ENCODE results near the gene TTC34. TPM values are rescaled to one million over a fixed set of nuclear protein-coding genes. Genes with fewer than 3 reads are reported as not detected.

Gene TTC34
- polyA plus RNA-seq, 1 of the 3 experiments (the other 2 are of a cell fraction): 0.16 TPM

GRCh38 chr1:2589431-2590232, 211.9 kb downstream of the TTC34 start:
- peaks cover 0 to 5% of the 10 kb centered on the region in 2 experiments for H3K36me3 ChIP-seq (replicated peaks in 1 of 2; ENCODE audit: control insufficient read depth in 1 of 2, insufficient read depth in 2 of 2, low read length in 1 of 2)
- no peak overlapping the region for H3K27ac ChIP-seq (ENCODE audit: low read depth in 2 of 2, low read length in 1 of 2)
- no peaks in the 10 kb centered on the region for H3K9me2 ChIP-seq
- peaks cover 0 to 31% of the 10 kb centered on the region in 2 experiments; a peak in 2 of 4 replicates for H3K4me1 ChIP-seq (ENCODE audit: control insufficient read depth in 1 of 2, insufficient read depth in 2 of 2, low read depth in 1 of 2, low read length in 1 of 2)
- TF ChIP-seq ELF1 (IDR thresholded peaks at IDR 0.05) (no peak), SIN3A (IDR thresholded peaks at IDR 0.05; ENCODE audit: borderline replicate concordance, low read depth, low read length) (no peak), USF1 (IDR thresholded peaks at IDR 0.05; ENCODE audit: borderline replicate concordance, low read depth) (no peak), RAD21 (IDR thresholded peaks at IDR 0.05; ENCODE audit: low read length) (no peak), FOXM1 (IDR thresholded peaks at IDR 0.05; ENCODE audit: low read depth) (no peak), RXRA (IDR thresholded peaks at IDR 0.05; ENCODE audit: borderline replicate concordance, low read depth) (no peak), TAF1 (IDR thresholded peaks at IDR 0.05; ENCODE audit: borderline replicate concordance, low read depth, low read length) (no peak), MEF2A (IDR thresholded peaks at IDR 0.05; ENCODE audit: borderline replicate concordance, low read depth) (no peak), NFIC (IDR thresholded peaks at IDR 0.05; ENCODE audit: borderline replicate concordance) (no peak), JUND (IDR thresholded peaks at IDR 0.05) (no peak)
- no peaks in the 10 kb centered on the region for H3K9me3 ChIP-seq
- no peak overlapping the region for H3K9ac ChIP-seq
- 100% methylated on average over 4 of the region's 25 CpGs for WGBS (ENCODE audit: low lambda C conversion rate)
- DNase-seq: no peak
- no peaks in the 10 kb centered on the region for H3K27me3 ChIP-seq (ENCODE audit: insufficient read depth)
- POLR2A ChIA-PET: no interaction called here
- H3K4me2 ChIP-seq: no peak overlapping the region
- H3K79me2 ChIP-seq (ENCODE audit: insufficient read depth): peaks cover 6% of the 10 kb centered on the region; the same call in 1 of the 2 replicates
- no peak overlapping the region for H3K4me3 ChIP-seq (ENCODE audit: low read depth in 2 of 2, low read length in 1 of 2)
- H2AFZ ChIP-seq (ENCODE audit: low read depth): no peak overlapping the region
- no peaks in the 10 kb centered on the region for H4K20me1 ChIP-seq (ENCODE audit: insufficient read depth)
- H3F3A ChIP-seq (replicated peaks; ENCODE audit: insufficient read depth): peaks cover 3% of the 10 kb centered on the region
- CTCF ChIA-PET: no interaction called here

- H3K4me2 ChIP-seq: no peak overlapping the region
- TF ChIP-seq FOSL2 (IDR thresholded peaks at IDR 0.05; ENCODE audit: borderline replicate concordance, low read depth) (no peak), CHD2 (IDR thresholded peaks at IDR 0.05; ENCODE audit: low read length, partially characterized antibody) (no peak), ZBTB33 (IDR thresholded peaks at IDR 0.05; ENCODE audit: borderline replicate concordance, low read depth) (no peak), FOXJ3 (CRISPR knock-in tag; IDR thresholded peaks at IDR 0.05) (no peak), GATA2 (CRISPR knock-in tag; IDR thresholded peaks at IDR 0.05) (no peak), MEF2A (IDR thresholded peaks at IDR 0.05; ENCODE audit: borderline replicate concordance, low read depth) (no peak), FOXM1 (IDR thresholded peaks at IDR 0.05; ENCODE audit: low read depth) (no peak), RCOR1 (IDR thresholded peaks at IDR 0.05; ENCODE audit: low read length) (no peak), TCF12 (IDR thresholded peaks at IDR 0.05) (no peak), YY1 (IDR thresholded peaks at IDR 0.05; ENCODE audit: low read depth) (no peak), ELF1 (IDR thresholded peaks at IDR 0.05) (no peak), EZH2phosphoT487 (IDR thresholded peaks at IDR 0.05; ENCODE audit: borderline replicate concordance, low read depth) (no peak), TEAD4 (IDR thresholded peaks at IDR 0.05; ENCODE audit: borderline replicate concordance, insufficient read depth) (no peak), RXRA (IDR thresholded peaks at IDR 0.05; ENCODE audit: borderline replicate concordance, low read depth) (no peak), CTCF (IDR thresholded peaks at IDR 0.05) (no peak), JUND (IDR thresholded peaks at IDR 0.05) (no peak)
- H3K9me2 ChIP-seq: no peaks in the 10 kb centered on the region
- POLR2A ChIA-PET: interaction anchor here (0.5 kb wide), 1 partner anchor 14 kb away, joined by 4 read pairs; no protein-coding TSS in a partner anchor
- H3F3A ChIP-seq (replicated peaks; ENCODE audit: insufficient read depth): peaks cover 6% of the 10 kb centered on the region
- peaks cover 0 to 5% of the 10 kb centered on the region in 2 experiments for H3K36me3 ChIP-seq (replicated peaks in 1 of 2; ENCODE audit: control insufficient read depth in 1 of 2, insufficient read depth in 2 of 2, low read length in 1 of 2)
- no peak overlapping the region for H3K27ac ChIP-seq (ENCODE audit: low read depth in 2 of 2, low read length in 1 of 2)
- DNase-seq: no peak
- H4K20me1 ChIP-seq (ENCODE audit: insufficient read depth): no peaks in the 10 kb centered on the region
- H3K9me3 ChIP-seq: no peaks in the 10 kb centered on the region
- H3K27me3 ChIP-seq (ENCODE audit: insufficient read depth): no peaks in the 10 kb centered on the region
- peaks cover 6% of the 10 kb centered on the region; the same call in 1 of the 2 replicates for H3K79me2 ChIP-seq (ENCODE audit: insufficient read depth)
- no peak overlapping the region for H3K4me3 ChIP-seq (ENCODE audit: low read depth in 2 of 2, low read length in 1 of 2)
- H3K4me1 ChIP-seq (ENCODE audit: control insufficient read depth in 1 of 2, insufficient read depth in 2 of 2, low read depth in 1 of 2, low read length in 1 of 2): peaks cover 0 to 31% of the 10 kb centered on the region in 2 experiments; a peak in 2 of 4 replicates
- CTCF ChIA-PET: no interaction called here
- WGBS (ENCODE audit: low lambda C conversion rate): 70% methylated on average over 4 of the region's 23 CpGs
- H3K9ac ChIP-seq: no peak overlapping the region
- H2AFZ ChIP-seq (ENCODE audit: low read depth): no peak overlapping the region
Measured at GRCh38 chr1:2588661-2589430, 212.6 kb downstream of the TTC34 start.
